Measurements from ENCODE around the gene HHAT.

The HHAT gene

DNA sequence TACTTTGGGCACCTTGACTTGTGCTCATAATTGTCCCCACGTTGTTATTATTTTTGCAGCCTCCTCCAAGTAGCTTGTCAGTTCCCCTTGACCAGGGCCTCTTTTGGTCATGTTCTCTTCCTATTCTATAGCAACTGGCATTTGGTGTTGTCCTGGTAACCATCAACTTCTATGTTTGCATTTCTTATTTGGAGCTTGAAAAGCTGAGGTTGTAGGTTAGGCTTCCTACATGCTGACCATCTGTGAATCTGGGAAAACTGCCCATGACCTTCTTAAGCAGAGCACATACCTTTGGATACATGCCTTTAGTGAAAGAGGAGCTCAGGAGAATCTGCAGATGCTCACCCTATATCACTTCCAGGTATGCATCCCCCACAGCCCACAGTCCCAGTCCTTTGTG is 160.8 kb downstream of the HHAT start:
- DNase-seq (ENCODE audit: low spot score) = no peak

DNA sequence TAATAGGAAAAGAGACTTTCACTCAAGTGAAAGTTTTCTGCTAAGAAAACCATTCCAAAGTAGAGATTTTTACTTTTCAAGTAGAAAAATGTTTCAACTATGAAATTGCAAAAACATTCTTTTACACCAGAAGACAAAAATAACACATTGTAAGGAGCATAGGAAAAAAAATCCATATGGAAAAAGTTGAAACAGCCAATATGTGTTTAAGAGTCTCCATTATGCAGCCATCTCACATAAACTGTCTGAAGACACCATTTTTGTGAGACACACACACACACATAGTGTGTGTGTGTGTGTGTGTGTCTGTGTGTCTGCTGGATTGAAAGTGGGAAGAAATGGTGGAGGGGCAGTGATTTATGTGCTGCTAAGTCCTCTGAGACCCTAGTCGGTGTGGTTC is 162.1 kb downstream of the HHAT start:
- no peak for DNase-seq (ENCODE audit: low spot score)

DNA sequence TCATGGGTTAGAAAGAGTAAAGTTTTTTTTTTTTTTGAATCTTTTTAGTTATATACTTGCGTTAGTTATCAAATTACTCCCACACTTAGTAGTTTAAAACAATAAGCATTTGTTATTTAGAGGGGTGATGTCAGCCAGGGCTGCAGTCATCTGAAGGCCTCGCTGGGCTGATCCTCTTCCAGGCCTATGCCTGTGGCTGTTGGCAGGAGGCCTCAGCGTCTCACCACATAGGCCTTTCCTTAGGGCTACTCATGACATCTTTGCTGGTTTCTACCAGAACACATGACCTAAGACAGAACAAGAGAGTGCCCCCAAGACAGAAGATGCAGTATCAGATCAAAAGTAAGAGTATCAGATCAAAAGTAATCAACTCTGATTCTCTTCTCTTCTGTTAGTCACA is 167.4 kb downstream of the HHAT start:
- no peak for DNase-seq (ENCODE audit: low spot score)

DNA sequence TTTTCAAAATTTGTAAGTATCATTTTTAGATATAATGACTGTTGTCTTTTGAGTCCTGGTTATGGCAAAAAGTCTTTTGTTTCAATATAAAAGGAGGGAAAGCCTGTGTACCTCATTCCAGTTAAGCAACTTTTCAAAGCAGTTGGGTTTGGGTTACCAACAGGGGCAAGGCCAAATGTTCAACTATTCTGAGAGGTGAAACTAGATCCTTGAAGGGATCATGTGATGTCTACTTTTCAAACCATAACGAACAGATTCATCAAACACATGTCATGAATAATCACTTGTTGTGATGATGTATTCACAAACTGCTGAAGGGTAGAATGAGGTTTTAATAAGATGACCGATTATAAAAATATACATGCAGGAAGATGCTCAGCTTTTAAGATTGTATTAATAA is 171.3 kb downstream of the HHAT start:
- DNase-seq (ENCODE audit: low spot score) = no peak

DNA sequence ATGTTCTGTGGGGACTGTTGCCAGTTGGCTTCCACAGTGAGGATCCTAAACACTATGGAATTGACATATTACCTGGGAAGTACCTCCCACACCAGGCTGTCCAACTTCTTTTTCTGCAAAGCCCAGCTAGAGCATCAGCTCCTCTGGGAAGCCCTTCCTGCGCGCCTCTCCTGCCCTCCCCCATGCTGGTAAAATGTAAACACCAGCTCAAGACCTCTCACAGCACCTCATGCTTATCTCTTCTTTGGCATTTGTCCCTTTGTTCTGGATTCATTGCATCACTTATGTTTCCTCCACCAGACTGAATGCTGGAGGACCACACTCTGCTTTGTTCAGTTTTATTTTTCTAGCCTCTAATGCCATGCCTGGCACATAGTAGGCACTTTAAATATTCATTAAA is 172.1 kb downstream of the HHAT start:
- no peak for DNase-seq (ENCODE audit: low spot score)

DNA sequence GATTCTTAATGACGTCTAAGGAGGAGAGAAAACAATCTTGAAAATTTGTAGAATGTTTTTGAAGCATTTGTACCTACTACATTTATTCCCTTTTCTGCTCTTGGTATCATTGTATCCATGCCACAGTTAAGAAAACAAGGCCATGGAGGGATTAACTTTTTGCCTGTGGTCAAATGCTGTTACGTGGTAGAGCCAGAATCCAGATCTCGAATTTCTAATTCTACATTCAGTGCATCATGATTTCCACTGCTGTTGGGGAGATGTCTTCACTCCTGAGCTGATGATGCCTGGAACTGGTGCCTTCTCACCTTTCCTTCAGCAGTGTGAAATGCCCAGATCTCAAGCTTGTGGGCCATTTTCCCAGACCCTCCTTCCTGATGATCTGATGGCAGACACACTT is 175.6 kb downstream of the HHAT start:
- no peak for DNase-seq (ENCODE audit: low spot score)

DNA sequence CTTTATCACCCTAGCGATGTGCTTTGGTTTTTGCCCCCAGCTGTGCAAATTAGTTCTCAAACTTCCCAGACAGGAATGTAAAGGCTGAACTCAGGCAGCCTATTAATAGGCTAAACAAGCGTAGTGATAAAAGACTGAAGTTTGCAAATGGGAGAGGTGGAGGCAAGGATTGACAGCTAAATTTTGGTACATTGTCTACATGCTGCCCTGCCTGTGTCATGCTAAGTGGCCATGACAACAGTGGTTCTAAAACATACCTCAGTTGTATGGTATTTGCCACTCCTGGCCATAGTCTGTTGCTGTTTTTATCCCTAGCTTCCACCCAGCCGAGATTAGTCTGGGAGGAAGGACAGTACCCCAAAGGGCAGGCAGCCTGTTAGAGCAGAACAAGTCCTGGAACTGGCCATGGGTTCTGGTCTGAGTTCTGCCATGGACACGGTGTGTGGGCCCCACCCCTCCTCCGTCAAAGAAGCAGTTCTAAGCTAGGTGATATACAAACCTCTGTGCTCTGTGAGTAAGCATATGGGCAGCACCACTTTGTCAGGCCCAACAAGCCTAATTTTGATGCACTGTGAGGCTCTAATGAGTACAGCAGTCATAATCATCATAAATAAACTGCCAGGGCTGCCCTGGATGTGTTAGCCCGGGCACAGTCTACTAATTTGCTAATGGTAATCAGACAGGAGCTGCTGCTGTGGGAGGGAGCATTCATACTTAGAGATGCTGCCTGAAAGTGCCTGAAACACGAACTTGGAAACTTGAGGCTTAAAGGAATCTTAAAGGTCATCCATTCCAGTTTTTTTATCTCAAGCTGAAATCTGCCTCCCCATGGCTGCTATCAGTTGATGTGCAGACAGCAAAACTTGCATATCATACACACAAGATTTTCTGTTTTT is 177.1 kb downstream of the HHAT start:
- no peak for DNase-seq (ENCODE audit: low spot score)

DNA sequence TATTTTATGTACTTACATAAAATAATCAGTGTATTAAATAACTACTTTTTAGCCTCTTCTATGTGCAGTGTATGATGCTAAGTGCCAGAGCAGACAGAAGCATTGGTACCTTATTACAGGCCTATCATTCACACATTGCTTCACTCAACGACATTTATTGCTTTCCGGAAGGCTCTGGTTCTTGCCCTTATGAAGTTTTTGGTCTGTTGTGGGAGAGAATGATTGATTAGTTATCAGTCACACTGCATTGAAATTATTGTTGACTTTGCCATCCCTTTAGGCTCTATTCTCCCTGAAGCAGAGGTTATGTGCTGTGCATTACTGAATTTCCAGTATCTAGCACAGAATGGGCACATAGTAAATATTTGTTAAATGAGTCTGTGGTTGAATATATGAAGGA is 178.0 kb downstream of the HHAT start:
- no peak for DNase-seq (ENCODE audit: low spot score)

DNA sequence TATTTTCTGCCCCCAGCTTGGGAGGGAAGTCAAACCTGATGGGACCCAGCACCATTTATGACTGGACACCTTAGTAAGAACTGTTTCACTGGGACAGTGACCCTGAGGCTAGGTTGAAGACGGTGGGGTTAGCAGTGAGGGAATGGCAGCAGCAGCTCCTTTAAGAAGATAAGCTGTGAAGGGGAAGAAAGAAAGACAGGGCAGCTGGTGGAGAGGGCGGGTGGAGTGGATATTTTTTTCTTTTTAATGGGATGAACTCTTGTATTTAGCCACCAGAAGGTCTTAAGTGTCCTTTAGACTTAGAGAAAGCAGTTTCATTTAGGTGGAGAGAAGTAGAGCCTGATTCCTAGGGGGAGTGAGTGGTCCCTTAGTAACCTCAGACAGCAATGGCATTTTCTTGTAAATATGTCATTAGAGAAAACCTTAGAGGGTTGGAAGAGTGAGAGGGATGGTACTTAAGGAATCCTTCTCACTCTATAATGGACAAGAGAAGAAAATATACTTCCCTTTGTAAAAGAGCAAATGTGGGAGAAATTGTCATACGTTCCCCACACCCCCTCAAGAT is 187.5 kb downstream of the HHAT start:
- no peak for DNase-seq (ENCODE audit: low spot score)

DNA sequence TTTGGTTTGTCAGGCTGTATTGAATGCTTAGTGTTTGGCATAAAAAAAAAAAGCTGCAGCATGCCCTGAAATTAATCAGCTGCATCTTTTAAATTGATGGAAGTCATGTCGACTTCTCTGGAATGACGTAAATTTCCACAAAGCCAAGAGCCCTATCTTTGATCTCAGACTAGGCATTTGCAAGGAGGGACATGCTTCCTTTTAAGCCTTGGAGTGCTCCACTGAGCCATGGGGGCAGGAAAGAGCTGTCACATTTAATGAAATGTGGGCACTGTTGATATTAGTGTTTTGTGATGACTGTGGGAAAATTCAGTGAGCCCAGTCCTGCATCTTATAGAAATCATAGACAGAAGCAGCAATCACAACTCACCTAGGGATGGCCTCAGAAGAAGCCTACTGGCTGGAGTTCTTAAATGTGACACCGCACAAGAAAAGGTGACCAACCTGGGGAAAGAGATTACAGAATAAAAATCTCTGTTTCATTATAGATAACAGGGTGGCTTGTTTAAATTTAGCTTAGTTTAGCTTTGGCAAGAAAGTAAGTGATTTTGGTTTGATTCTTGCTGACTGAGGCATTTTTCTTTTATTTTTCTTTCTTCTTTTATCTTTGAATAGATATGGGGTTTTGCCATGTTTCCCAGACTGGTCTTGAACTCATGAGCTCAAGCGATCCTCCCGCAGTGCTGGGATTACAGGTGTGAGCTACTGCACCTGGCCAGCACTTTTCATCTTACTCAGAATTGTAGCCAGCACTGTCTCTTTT is 188.2 kb downstream of the HHAT start:
- DNase-seq (ENCODE audit: low spot score) = no peak

DNA sequence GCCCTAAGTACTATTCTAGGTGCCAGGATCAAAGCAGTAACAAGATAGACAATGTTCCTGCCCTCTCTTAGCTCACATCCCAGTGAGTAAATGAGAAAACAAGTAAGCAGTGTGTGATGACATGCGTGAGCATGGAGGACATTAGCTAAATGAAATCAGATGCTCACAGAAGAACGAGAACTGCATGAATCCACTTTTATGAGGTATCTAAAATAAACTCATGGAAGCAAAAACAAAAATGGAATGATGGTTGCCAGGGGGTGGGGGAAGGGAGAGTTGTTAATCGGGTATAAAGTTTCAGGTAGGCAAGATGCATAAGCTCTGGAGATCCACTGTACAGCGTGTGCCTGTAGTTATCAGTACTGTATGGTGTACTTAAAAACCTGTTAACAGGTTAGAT is 195.1 kb downstream of the HHAT start:
- DNase-seq (ENCODE audit: low spot score) = no peak

DNA sequence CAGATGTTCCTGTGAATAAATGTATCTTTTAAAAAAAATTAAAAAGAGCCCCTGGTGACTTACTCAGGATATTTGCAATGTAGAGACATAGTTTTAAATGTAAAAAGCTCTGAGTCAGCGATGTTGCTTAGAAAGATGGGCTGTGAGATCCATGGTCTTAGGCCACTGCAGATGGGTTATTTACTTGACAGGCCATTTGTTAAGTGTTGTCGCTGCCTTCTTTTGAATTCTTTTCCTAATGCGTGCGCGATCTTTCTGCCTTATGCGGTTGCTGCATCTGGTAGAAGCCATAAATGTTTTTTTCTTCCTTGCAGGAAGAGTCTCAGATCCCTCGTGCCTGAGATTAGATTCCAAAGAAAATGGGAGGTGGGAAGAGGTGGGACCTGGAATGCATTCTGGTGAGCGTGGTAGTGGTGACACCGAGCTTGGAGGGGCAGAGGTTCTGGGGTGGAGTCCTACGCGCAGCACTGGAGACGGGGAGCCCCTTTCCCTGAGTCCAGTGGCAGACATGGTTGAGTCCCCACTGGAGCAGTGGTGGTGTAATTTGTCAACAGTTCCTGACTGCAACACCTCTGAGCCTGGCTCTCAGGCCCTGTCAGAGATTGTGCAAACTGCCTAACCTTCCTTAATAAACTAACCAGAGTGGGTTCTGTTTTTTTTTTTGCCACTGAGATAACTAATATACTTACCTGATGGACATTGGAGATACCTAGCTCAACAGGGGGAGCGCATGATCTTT is 197.2 kb downstream of the HHAT start:
- no peak for DNase-seq (ENCODE audit: low spot score)

DNA sequence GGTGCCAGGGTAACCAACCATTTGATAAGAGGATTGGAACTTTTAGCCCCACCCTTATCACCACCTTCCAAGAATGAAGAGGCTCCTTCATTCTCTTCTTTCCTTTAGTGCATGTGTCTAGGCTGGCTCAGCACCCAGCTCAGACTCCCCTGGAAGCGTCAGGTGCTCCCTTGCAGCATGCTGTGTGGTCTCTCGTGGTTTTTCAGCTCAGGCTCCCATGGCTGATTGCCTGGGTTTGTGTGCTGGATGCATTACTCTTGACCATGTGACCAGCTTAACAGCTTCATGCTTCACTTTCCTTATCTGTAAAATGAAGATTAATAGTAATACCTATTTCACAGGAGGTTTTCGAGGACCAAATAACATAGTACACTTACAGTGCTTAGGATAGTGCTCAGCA is 198.4 kb downstream of the HHAT start:
- no peak for DNase-seq (ENCODE audit: low spot score)

DNA sequence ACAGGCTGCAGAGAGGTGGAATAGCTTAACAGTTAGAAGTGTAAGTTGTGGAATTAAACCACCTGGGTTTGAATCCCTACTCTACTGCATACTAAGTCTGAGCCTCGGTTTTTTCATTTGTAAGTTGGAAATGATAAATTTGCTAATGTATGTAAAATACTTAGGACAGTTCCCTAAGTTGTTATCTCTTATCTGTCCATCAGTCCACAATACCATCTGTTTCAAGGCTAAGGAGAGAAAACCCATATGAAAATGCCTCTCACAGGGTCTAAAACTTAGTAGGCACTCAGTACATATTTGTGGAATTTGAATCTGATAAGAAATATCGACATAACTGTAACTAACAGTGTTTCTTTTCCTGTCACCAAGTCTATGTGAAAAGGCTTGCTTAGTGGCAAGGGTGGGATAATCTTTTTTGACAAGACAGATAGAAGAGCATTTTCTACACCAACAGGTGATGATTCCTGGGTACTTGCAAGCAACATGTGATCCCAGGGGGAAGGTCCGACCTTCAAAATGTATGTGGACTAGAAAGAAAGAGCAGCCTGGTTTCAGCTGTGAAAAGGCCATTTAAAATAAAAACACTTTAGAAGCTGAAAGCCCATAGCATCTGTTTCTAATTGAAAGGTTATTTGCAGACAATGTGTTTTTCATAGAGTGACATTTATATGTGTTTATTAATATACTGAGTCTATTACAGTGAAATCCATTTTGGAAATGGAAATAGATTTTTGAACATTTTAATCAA is 202.9 kb downstream of the HHAT start:
- no peak for DNase-seq (ENCODE audit: low spot score)

DNA sequence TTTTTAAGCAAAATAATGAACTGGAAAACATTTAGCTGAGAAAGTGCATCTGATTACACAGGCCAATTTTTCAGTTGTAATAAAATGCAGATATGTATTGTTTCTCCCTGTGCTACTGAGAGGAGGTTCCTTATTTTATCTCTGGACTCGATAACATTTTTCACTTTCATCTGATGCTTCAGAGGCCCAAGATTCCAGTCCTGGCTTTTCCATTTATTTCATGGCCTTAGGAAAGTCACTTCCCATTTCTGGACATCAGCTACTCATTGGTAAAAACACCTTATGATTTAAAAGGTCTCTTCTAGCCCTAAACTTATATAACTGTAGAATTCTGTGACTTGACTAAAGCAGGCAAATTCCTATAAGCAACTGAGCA is 203.5 kb downstream of the HHAT start:
- DNase-seq (ENCODE audit: low spot score) = no peak

DNA sequence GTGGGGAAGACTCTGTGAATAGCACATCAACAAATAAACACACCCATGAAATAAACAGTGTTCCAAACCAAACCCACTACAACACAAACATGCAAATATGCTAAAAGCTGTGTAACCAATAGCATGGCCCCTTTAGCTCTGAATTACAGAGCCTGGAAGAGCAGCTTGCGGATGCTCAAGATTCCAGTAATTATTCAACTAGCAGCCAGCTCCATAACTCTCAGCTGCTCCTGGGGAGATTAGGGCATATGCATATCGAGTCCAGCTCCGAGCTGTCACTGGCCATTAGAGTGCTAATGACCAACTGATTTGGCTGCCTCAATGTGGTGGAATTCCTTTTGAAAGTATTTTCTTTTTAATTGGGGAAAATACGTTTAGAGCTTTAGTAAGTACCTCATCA is 207.1 kb downstream of the HHAT start:
- DNase-seq (ENCODE audit: low spot score) = no peak

DNA sequence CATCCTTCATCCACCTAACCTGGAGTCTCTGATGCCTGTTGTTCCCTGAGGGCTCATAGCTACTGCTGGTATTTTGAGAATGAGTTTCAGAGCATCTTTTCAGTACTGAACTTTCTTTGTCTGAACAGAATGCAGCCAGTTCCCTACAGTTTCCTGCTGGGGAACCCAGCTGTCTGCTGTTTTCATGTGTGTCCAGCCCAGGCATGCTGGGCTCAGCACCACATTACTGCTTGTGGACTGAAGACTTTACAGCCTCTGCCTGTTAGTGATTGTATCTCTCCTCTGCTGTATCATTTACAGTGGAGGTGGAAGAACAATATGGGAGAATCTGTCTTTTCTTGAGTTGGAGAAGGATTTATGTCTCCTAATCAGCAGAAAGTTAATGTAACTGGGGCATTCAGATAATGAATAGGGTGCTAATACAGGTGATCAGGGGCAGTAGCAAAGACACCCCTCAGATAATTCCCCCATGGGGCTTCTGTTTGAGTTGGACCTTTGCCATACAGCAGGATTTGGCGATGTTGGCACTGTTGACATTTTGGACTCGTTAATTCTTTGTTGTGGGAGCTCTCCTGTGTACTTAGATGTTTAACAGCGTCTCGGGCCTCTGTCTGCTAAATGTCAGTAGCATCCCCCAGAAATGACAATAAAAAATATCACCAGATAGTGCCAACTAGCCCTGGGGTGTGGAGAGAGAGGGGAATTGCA is 207.7 kb downstream of the HHAT start:
- no peak for DNase-seq (ENCODE audit: low spot score)

DNA sequence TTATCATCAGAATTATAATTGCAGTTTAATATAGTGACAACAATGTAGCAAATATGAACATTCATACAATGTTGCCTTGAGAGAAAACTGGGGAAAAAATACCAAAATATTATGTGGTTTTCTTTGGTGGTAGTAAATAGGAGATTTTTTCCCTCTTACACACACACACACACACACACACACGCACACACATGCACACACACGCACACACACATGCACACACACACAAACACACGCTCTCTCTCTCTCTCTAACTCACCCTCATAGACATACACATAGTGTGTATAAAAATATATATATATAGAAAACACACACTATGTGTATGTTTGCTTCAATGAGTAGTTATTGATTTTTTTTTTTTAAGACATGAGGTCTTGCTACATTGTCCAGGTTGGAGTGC is 211.6 kb downstream of the HHAT start:
- no peak for DNase-seq (ENCODE audit: low spot score)

DNA sequence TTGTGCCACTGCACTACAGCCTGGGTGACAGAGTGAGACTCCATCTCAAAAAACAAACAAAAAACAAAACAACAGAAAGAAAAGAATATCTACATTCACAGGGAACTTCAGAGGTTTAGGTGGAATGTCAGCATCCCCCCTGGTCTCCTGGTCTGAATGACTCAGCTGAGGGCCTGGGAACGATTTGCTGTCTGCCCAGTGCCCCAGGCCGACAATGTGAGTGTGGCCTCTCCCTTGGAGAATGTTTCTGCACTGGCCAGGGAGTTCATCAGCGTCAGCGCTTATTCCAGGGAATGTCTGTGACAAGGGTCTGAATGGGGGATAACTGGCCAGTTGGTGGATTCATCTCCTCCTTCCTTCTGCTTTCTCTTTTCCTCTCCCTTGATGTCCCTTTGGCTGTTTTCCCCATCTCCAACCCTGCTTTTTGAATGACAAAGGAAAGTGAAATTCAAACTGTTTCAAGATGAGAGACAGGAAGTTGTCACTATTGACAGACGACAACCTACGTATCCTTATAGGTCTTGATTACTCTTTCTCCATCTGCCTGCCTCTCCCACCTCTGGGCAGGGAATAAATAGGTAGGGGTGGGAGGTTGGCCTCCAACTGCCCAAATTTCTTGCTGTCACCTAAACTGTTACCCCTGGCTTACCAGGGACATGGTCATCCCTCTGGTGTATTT is 213.1 kb downstream of the HHAT start:
- no peak for DNase-seq (ENCODE audit: low spot score)

DNA sequence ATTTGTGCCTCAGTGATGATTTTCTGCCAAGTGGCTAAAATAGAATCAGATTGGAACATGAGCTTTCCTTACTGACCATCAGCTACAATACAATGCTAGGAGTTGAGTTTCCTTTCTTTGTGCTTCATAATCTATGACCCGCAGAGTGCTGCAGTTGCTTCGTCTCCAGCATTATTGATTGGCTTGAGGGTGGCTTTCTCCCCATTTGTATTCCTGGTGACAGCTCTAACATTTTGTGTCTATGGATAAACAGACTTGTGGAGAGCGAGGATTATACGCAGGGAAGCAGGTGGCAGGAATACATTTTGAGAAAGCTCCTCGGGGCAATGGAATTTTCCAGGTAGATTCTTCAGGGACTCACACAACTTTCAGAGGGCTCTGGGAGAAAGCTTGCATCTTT is 223.2 kb downstream of the HHAT start:
- DNase-seq (ENCODE audit: low spot score) = no peak

DNA sequence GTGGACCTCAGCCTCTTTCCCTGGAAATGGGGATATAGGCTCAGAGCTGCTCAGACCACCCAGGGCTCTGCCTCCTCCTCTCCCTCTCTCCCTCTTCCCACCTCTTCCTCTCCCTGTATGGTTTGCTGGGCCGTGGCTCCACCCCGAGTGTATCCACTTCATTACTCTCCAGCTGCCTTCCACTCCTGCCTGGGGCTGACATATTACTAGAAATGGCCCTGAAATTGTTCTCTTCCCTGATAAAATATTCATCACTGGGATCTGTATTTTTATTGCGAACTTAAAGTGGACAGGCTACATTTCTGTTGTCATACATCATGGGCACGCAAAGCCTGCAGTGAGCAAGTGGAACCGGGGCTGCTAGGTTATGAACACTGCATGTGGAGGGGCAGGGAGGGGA is 225.0 kb downstream of the HHAT start:
- DNase-seq (ENCODE audit: low spot score) = no peak

Data from germinal center (tissue), 1 donor.